BLaER1 treated with 17β-estradiol and CSF1 and Interleukin-3, amounts not matched to agents 10 nM and 100 nM (cell line): ENCODE measurements around the gene WASL.
"Not testable (repeated sequence)": the region's sequence is repeated elsewhere in the genome, so short reads cannot be mapped to it uniquely, and the experiment has no call there.

Experiments used
- H3K27ac ChIP-seq, 11 experiments: shearing (Covaris generic); formaldehyde crosslinking; 2 replicates each; pipeline ENCODE4 v1.8.1; 2022
- H3K27me3 ChIP-seq, 11 experiments: shearing (Covaris generic); formaldehyde crosslinking; 2 replicates each; pipeline ENCODE4 v1.8.1; 2022
- H3K36me3 ChIP-seq, 11 experiments: shearing (Covaris generic); formaldehyde crosslinking; 2 replicates each; pipeline ENCODE4 v1.8.1; 2022
- H3K4me1 ChIP-seq, 10 experiments: shearing (Covaris generic); formaldehyde crosslinking; 2 replicates each; pipeline ENCODE4 v1.8.1; 2022
- H3K4me2 ChIP-seq, 11 experiments: shearing (Covaris generic); formaldehyde crosslinking; 2 replicates each; pipeline ENCODE4 v1.8.1; 2022
- H3K4me3 ChIP-seq, 10 experiments: shearing (Covaris generic); formaldehyde crosslinking; 2 replicates each; pipeline ENCODE4 v1.8.1; 2022
- H3K9ac ChIP-seq, 11 experiments: shearing (Covaris generic); formaldehyde crosslinking; 2 replicates each; pipeline ENCODE4 v1.8.1; 2022
- H3K9me3 ChIP-seq, 11 experiments: shearing (Covaris generic); formaldehyde crosslinking; replicated peaks in 1 of 11; 2 replicates each; pipeline ENCODE4 v1.8.1; 2022
- H4K20me1 ChIP-seq, 11 experiments: shearing (Covaris generic); formaldehyde crosslinking; 2 replicates each; pipeline ENCODE4 v1.8.1; 2022
- Cebpa-rat ChIP-seq, 11 experiments: shearing (Covaris generic); IDR thresholded peaks; 2 replicates each; pipeline ENCODE4 v1.8.1; 2022

WASL gene

DNA sequence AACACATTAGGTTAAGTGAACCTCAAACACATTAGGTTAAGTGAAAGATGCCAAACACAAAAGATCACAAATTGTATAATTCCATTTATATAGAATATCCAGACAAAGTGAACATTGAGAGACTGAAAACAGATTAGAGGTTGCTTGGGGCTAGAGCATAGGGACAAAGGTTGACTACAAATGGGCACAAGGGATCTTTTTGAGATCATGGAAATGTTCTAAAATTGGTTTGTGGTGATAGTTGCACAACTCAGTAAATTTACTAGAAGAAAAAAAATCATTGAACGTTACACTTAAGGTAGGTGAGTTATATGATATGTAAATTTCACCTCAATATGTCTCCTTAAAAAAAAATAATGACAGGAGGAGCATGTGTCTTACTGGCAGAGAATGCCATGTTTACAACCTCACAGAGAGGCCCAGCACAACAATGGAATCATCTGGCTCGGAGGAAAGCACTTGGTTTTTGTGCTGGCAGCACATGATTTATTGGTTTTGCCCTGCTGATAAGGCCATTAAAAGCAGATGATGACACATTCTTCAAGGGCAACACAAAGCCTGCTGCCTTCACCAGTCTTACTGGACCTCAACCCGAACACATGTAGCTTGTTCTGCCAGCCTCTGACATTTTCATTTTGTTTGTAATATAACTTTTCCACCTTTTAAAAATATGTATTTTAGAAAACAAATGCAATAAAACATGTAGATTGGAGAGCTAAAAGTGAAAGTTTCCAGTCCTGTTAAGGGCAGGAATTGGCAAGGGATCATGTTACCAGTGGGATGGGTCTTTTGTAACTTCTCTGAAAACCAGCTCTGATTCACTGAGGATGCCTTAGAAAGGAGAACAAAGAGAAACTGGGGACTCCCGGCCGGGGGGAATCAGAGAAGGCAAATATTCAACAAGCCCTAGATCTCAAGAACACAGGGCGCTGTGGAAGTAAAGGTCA, 105.0 kb downstream of the WASL start:
- no peak overlapping the region for H3K9ac ChIP-seq

DNA sequence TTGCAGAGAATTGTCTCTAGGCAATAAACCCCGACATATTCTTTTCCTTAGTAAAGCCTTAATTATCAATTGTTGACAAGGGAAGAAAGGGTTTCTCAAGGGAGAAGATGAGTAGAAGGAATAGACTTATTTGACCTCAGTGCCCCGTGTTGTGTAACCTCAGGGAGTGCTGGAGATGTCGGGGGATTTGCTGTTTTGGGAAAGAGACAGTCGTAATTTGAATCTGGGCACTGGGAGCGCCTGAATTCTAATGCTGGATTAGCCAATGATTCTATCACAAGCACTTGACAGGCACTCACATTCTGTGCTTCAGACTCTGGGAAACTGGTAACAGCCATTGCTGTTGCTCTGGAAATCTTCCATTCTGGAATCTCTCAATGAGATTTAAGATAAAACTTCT, 106.9 kb downstream of the WASL start:
- H3K9me3 ChIP-seq = no peaks in the 10 kb centered on the region
- no peak overlapping the region for H3K9ac ChIP-seq
- no peaks in the 10 kb centered on the region for H3K4me1 ChIP-seq
- no peak overlapping the region for H3K4me3 ChIP-seq
- TF ChIP-seq Cebpa-rat (IDR thresholded peaks at IDR 0.05) = no peak
- no peaks in the 10 kb centered on the region for H4K20me1 ChIP-seq
- no peaks in the 10 kb centered on the region for H3K27me3 ChIP-seq
- H3K27ac ChIP-seq = no peak overlapping the region
- H3K36me3 ChIP-seq = no peaks in the 10 kb centered on the region
- no peak overlapping the region for H3K4me2 ChIP-seq

More for the DNA sequence above, 105.0 kb downstream of the WASL start:
- H3K9me3 ChIP-seq = no peaks in the 10 kb centered on the region
- H4K20me1 ChIP-seq = no peaks in the 10 kb centered on the region
- TF ChIP-seq Cebpa-rat (IDR thresholded peaks at IDR 0.05) = no peak
- no peaks in the 10 kb centered on the region for H3K27me3 ChIP-seq
- H3K4me3 ChIP-seq = no peak overlapping the region
- H3K36me3 ChIP-seq = no peaks in the 10 kb centered on the region
- H3K4me2 ChIP-seq = no peak overlapping the region
- H3K4me1 ChIP-seq = no peaks in the 10 kb centered on the region
- H3K27ac ChIP-seq = no peak overlapping the region

DNA sequence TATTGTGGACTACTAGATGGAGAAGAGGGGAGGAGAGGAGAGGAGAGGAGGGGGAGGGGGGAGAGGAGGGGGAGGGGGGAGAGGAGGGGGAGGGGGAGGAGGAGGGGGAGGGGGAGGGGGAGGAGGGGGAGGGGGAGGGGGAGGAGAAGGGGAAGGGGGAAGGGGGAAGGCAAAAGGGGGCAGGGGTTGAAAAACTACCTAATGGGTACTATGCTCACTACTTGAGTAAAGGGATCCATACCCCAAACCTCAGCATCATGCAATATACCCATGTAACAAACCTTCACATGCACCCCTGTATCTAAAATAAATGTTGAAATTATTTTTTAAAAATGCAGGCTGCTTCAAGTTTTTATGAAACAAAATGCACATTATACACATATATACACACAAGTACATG, 108.2 kb downstream of the WASL start:
- Histone ChIP-seq H3K9me3 (no peaks in the 10 kb centered on the region), H3K4me2 (no peak overlapping the region), H3K27me3 (no peaks in the 10 kb centered on the region), H3K27ac (no peak overlapping the region), H3K9ac (no peak overlapping the region), H3K4me1 (no peaks in the 10 kb centered on the region), H4K20me1 (no peaks in the 10 kb centered on the region), H3K4me3 (no peak overlapping the region), H3K36me3 (no peaks in the 10 kb centered on the region)
- no peak for TF ChIP-seq Cebpa-rat (IDR thresholded peaks at IDR 0.05)

DNA sequence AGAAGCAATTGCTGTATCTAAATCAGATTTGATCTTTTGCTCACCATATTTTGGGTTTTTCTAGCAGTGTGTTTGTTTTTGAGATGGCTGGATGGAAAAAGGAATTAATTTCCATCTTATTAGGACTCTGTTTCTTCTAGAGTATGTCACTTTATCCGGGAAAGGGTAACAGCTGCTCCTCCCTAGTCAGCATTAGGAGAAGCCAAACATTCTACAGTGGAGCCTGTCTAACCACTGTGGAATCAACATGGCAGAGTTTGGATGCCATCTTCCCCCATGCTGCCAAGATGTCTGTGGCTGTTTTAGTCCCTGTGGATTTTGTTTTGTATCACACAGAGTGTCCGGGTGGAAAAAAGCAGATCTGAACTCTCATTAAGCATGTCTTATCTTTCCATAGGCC, 109.2 kb downstream of the WASL start:
- Histone ChIP-seq H3K4me2 (no peak overlapping the region), H3K4me3 (no peak overlapping the region), H3K9ac (no peak overlapping the region), H3K36me3 (no peaks in the 10 kb centered on the region), H3K27ac (no peak overlapping the region), H3K27me3 (no peaks in the 10 kb centered on the region), H3K9me3 (no peaks in the 10 kb centered on the region), H3K4me1 (no peaks in the 10 kb centered on the region), H4K20me1 (no peaks in the 10 kb centered on the region)
- no peak for TF ChIP-seq Cebpa-rat (IDR thresholded peaks at IDR 0.05)

DNA sequence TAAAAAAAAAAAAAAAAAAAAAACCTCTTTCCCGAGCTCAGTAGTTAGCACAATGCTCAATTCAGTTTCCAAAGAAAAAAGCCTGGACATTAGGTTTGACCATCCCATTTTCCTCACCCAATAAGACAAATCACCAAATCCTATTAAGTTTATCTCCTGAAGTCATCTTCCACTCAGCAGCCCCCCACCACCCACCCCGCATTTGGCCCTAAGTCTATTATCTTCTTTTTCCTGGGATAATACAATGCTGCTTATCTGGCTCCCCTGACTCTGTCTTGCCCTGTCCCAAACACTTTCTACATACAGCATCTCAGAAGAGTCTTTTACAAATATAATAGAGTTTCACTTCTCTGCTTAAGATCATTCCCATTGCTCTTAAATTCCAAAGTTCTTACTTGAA, 110.9 kb downstream of the WASL start:
- no peaks in the 10 kb centered on the region for H3K4me1 ChIP-seq
- no peak overlapping the region for H3K4me3 ChIP-seq
- no peak overlapping the region for H3K4me2 ChIP-seq
- H3K36me3 ChIP-seq = no peaks in the 10 kb centered on the region
- H3K27ac ChIP-seq = no peak overlapping the region
- no peaks in the 10 kb centered on the region for H3K27me3 ChIP-seq
- H4K20me1 ChIP-seq = no peaks in the 10 kb centered on the region
- no peak for TF ChIP-seq Cebpa-rat (IDR thresholded peaks at IDR 0.05)
- H3K9ac ChIP-seq = no peak overlapping the region
- H3K9me3 ChIP-seq = no peaks in the 10 kb centered on the region

DNA sequence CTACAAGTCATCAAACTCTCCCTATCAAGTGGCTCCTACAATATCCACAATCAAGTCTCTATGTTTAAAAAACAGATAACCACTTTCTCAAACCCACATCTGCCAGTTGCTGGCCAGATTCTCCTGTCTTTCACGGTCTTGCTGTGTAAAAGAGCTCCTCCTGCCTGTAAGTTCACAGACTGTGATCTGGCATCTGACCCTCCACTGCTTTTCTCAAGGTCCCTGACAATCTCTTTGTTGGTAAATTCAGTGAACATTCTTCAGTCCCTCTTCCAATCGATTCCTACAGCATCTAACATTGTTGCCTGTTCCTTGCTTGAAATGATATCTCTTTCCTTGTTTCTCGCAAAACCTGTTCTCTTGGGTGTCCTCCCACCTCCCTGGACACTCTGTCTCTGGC, 111.6 kb downstream of the WASL start:
- Histone ChIP-seq H3K4me3 (no peak overlapping the region), H3K27me3 (no peaks in the 10 kb centered on the region), H3K4me1 (no peaks in the 10 kb centered on the region), H3K9ac (no peak overlapping the region), H3K4me2 (no peak overlapping the region), H4K20me1 (no peaks in the 10 kb centered on the region), H3K9me3 (no peaks in the 10 kb centered on the region), H3K36me3 (no peaks in the 10 kb centered on the region), H3K27ac (no peak overlapping the region)
- no peak for TF ChIP-seq Cebpa-rat (IDR thresholded peaks at IDR 0.05)

DNA sequence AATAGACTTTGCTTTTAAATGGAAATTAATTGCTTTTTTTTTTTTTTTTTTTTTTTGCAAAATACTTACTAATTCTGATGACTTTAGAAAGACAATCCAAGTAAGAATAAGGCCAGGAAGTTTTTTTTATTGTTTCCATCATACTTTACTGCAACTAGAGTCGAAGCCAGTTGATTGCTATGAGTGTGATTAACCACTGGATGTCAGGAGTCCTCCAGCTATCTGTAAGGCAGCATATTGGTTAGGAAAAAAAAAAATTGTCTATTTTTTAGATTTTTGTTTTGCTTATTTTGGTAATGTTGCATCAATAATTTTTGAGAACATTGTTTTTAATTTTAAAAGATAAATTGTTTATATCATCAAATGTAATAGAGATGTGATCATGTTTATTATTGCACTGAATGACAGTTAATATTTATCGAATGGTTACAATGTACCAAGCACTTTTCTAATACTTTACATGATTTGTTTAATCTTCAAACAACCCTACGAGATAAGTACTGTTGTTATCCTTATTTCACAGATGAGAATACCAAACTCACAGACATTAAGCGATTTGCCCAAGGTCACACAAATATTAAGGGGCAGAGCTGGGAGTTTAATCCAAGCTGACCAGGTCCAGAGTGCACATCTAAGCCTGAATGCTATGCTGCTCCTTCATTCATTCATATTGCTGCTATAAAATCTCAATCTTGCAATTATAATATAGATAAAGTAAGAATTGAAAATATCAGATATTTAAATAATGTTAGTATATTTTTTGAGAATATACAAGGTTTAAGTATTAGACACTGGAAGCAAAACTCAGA, 113.0 kb downstream of the WASL start:
- Histone ChIP-seq H3K4me2 (no peak overlapping the region), H4K20me1 (no peaks in the 10 kb centered on the region), H3K4me1 (no peaks in the 10 kb centered on the region), H3K4me3 (no peak overlapping the region), H3K27ac (no peak overlapping the region), H3K36me3 (no peaks in the 10 kb centered on the region), H3K9ac (no peak overlapping the region), H3K27me3 (no peaks in the 10 kb centered on the region), H3K9me3 (no peaks in the 10 kb centered on the region)
- no peak for TF ChIP-seq Cebpa-rat (IDR thresholded peaks at IDR 0.05)

DNA sequence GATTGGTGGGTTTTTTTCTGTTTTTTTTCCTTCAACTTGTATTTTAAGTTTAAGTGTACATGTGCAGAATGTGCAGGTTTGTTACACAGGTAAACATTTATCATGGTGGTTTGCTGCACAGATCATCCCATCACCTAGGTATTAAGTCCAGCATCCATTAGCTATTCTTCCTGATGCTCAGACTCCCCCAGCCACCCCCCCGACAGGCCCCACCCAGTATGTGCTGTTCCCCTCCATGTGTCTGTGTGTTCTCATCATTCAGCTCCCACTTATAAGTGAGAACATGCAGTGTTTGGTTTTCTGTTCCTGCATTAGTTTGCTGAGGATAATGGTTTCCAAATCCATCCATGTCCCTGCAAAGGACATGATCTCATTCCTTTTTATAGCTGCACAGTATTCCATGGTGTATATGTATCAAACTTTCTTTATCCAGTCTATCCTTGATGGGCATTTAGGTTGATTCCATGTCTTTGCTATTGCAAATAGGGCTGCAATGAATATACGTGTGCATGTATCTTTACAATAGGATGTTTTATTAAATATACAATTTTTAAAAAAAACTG, 114.7 kb downstream of the WASL start:
- not testable (repeated sequence) for H4K20me1 ChIP-seq, H3K9ac ChIP-seq, H3K9me3 ChIP-seq, H3K4me3 ChIP-seq, H3K4me2 ChIP-seq, H3K27me3 ChIP-seq, H3K4me1 ChIP-seq, H3K27ac ChIP-seq, H3K36me3 ChIP-seq

DNA sequence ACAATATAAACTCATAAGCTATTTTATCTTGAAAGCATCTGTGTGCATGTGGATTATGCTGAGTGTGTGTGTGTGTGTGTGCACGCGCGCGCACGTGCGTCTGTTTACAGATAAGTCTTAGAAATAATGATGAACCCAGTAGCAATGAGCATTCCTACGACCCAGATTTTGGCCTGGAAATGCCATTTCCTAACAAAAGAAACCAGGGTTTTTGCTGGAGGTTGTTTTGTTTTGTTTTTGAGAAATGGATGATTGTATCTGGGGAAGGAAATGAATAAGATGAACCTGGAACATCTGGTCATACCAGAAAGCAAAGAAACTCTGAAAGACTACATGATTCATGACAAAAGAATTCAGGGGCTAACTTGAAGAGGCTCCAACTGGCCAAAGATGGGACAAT, 115.2 kb downstream of the WASL start:
- Histone ChIP-seq H3K27ac (no peak overlapping the region), H3K4me1 (no peaks in the 10 kb centered on the region), H3K4me3 (no peak overlapping the region), H3K27me3 (no peaks in the 10 kb centered on the region), H4K20me1 (no peaks in the 10 kb centered on the region), H3K36me3 (no peaks in the 10 kb centered on the region), H3K9ac (no peak overlapping the region), H3K4me2 (no peak overlapping the region), H3K9me3 (no peaks in the 10 kb centered on the region)
- TF ChIP-seq Cebpa-rat (IDR thresholded peaks at IDR 0.05) = no peak
